Osteoblast (primary cell): ENCODE measurements around the gene PCDHGB5. TPM values are rescaled to one million over a fixed set of nuclear protein-coding genes. Genes with fewer than 3 reads are reported as not detected.
"Not testable (repeated sequence)": the region's sequence is repeated elsewhere in the genome, so short reads cannot be mapped to it uniquely, and the experiment has no call there.

Source experiments
- DNase-seq: peaks from one replicate; pipeline ENCODE4 v3.0.0; 2011; ENCODE audit warnings: low spot score, mixed read lengths; ENCODE audit not compliant: insufficient read length; ENCODE audit errors: missing footprints
- H2AFZ ChIP-seq: 2 replicates; pipeline ENCODE4 v1.6.0; 2011; ENCODE audit warnings: mild to moderate bottlenecking, low read length
- H3K27ac ChIP-seq: 2 replicates; pipeline ENCODE4 v1.5.1; 2011; ENCODE audit warnings: mild to moderate bottlenecking, low read depth, low read length, moderate library complexity
- H3K27me3 ChIP-seq: 2 replicates; pipeline ENCODE4 v1.6.0; 2012; ENCODE audit warnings: mild to moderate bottlenecking, control low read depth, inconsistent platforms, low read length, moderate library complexity; ENCODE audit not compliant: insufficient read depth
- H3K36me3 ChIP-seq: 2 replicates; pipeline ENCODE4 v1.5.1; 2011; ENCODE audit warnings: mild to moderate bottlenecking, low read length, control low read depth, moderate library complexity; ENCODE audit not compliant: insufficient read depth
- H3K4me1 ChIP-seq: 2 replicates; pipeline ENCODE4 v1.5.1; 2011; ENCODE audit warnings: mild to moderate bottlenecking, low read length, control low read depth, moderate library complexity; ENCODE audit not compliant: insufficient read depth
- H3K4me2 ChIP-seq: 2 replicates; pipeline ENCODE4 v1.6.0; 2011; ENCODE audit warnings: mild to moderate bottlenecking, low read length; ENCODE audit not compliant: insufficient read depth
- H3K4me3 ChIP-seq: fragments of 200-600 bp; sonication (generic); 3 replicates; pipeline ENCODE4 v1.5.1; 2012; ENCODE audit warnings: mild to moderate bottlenecking, low read length, inconsistent platforms; ENCODE audit not compliant: insufficient read depth
- H3K79me2 ChIP-seq: 2 replicates; pipeline ENCODE4 v1.6.0; 2012; ENCODE audit warnings: mild to moderate bottlenecking, low read length, control low read depth, inconsistent platforms; ENCODE audit not compliant: insufficient read depth
- H3K9me3 ChIP-seq: 2 replicates; pipeline ENCODE4 v1.5.1; 2011; ENCODE audit warnings: low read depth, low read length, control low read depth
- H4K20me1 ChIP-seq: 2 replicates; pipeline ENCODE4 v1.6.0; 2012; ENCODE audit warnings: mild to moderate bottlenecking, low read length, control low read depth; ENCODE audit not compliant: insufficient read depth
- total RNA-seq: library from RNA; depleted of rRNA; stranded (reverse); fragments of >200 nt; gene quantifications from 2 replicates; pipeline ENCODE4 v1.2.3, GENCODE V29; 2012
- TF ChIP-seq, protein P1 (sequence below): IDR thresholded peaks from 2 replicates; pipeline ENCODE4 v1.5.1; 2011; ENCODE audit warnings: mild to moderate bottlenecking, low read depth, low read length, moderate library complexity; ENCODE audit errors: extremely low read depth

PCDHGB5 gene
- total RNA-seq, 1 donor: 24.2 TPM

DNA sequence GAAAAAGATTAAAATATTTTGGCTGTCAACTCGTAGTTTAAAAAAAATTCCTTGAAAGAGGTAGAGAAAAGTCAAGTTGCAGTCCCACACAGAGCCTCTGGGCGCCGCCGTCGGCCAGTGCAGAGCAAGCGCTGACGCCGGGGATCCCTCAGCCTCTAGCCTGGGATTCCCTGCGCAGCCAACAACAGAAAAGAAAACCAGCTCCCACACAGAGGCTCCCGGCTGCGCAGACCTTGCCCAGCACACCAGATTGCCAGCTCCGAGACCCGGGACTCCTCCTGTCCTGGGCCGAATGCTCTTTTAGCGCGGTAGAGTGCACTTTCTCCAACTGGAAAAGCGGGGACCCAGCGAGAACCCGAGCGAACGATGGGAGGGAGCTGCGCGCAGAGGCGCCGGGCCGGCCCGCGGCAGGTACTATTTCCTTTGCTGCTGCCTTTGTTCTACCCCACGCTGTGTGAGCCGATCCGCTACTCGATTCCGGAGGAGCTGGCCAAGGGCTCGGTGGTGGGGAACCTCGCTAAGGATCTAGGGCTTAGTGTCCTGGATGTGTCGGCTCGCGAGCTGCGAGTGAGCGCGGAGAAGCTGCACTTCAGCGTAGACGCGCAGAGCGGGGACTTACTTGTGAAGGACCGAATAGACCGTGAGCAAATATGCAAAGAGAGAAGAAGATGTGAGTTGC, 19.9 kb downstream of the PCDHGB5 start, which contains the start of gene PCDHGB7:
Gene PCDHGB7, plus strand, starts transcription at position 184 of the 679 bp plus-strand sequence. Its CDS starts 183 bp downstream, at position 367.
- TF ChIP-seq, protein P1, sequence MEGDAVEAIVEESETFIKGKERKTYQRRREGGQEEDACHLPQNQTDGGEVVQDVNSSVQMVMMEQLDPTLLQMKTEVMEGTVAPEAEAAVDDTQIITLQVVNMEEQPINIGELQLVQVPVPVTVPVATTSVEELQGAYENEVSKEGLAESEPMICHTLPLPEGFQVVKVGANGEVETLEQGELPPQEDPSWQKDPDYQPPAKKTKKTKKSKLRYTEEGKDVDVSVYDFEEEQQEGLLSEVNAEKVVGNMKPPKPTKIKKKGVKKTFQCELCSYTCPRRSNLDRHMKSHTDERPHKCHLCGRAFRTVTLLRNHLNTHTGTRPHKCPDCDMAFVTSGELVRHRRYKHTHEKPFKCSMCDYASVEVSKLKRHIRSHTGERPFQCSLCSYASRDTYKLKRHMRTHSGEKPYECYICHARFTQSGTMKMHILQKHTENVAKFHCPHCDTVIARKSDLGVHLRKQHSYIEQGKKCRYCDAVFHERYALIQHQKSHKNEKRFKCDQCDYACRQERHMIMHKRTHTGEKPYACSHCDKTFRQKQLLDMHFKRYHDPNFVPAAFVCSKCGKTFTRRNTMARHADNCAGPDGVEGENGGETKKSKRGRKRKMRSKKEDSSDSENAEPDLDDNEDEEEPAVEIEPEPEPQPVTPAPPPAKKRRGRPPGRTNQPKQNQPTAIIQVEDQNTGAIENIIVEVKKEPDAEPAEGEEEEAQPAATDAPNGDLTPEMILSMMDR: peak; percentile 81
- not testable (repeated sequence) for H3K79me2 ChIP-seq, H3K27ac ChIP-seq, H3K36me3 ChIP-seq, H3K4me1 ChIP-seq, H3K27me3 ChIP-seq, H4K20me1 ChIP-seq
- Histone ChIP-seq H3K9me3 (peaks cover 11% of the 10 kb centered on the region), H2AFZ (peak within 1 kb of the TSS; percentile 45), H3K4me3 (peak within 1 kb of the TSS; percentile 70), H3K4me2 (peak within 1 kb of the TSS; percentile 75)
- peak; percentile 94 for DNase-seq

DNA sequence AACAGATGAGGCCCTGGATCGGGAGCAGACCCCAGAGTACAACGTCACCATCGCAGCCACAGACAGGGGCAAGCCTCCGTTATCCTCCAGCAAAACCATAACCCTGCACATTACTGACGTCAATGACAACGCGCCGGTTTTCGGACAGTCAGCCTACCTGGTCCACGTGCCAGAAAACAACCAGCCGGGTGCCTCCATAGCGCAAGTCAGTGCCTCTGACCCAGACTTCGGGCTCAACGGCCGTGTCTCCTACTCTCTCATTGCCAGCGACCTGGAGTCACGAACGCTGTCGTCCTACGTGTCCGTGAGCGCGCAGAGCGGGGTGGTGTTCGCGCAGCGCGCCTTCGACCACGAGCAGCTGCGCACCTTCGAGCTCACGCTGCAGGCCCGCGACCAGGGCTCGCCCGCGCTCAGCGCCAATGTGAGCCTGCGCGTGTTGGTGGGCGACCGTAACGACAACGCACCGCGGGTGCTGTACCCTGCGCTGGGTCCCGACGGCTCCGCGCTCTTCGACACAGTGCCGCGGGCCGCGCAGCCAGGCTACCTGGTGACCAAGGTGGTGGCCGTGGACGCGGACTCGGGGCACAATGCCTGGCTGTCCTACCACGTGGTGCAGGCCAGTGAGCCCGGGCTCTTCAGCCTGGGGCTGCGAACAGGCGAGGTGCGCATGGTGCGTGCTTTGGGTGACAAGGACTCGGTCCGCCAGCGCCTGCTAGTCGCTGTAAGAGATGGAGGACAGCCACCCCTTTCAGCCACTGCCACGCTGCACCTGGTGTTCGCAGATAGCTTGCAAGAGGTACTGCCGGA, 21.5 kb downstream of the PCDHGB5 start:
- H2AFZ ChIP-seq: no peak overlapping the region
- peaks cover 11% of the 10 kb centered on the region for H3K79me2 ChIP-seq
- peak overlapping the region; percentile 14 for H3K4me3 ChIP-seq
- peaks cover 8% of the 10 kb centered on the region for H3K4me1 ChIP-seq
- H3K9me3 ChIP-seq: peaks cover 15% of the 10 kb centered on the region
- H4K20me1 ChIP-seq: no peaks in the 10 kb centered on the region
- H3K4me2 ChIP-seq: no peak overlapping the region
- H3K27me3 ChIP-seq: no peaks in the 10 kb centered on the region
- no peak for DNase-seq
- no peak overlapping the region for H3K27ac ChIP-seq
- no peaks in the 10 kb centered on the region for H3K36me3 ChIP-seq
- TF ChIP-seq, protein P1: no peak

DNA sequence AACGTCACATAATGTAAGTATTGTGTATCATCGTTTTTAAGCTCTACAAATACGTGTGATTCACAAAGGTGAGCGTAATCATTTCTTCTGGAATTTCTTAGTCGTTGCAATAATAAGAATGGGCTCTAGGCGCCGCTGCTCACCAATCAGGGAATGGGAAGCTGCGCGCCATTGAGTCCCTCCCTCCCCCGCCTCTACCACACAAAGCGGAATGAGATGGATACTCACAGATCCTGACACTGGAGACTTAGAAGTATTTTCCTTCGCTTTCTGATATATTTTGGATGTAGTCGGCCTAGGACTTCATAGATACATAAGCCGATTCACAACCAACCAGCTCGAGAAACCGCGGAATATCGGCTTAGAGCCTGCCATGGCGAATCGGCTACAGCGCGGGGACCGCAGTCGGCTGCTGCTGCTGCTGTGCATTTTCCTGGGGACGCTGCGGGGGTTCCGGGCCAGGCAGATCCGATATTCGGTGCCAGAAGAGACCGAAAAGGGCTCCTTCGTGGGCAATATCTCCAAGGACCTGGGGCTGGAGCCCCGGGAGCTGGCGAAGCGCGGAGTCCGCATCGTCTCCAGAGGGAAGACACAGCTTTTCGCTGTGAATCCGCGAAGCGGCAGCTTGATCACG, 23.2 kb downstream of the PCDHGB5 start, which contains the start of gene PCDHGA11:
Gene PCDHGA11, plus strand, starts transcription at position 197 of the 634 bp plus-strand sequence. Its CDS starts 177 bp downstream, at position 374.
- no peaks in the 10 kb centered on the region for H3K27me3 ChIP-seq
- peak within 1 kb of the TSS; percentile 83 for H3K4me2 ChIP-seq

More for the DNA sequence above, 23.2 kb downstream of the PCDHGB5 start, which contains the start of gene PCDHGA11:
- H3K79me2 ChIP-seq: peaks cover 11% of the 10 kb centered on the region
- peaks cover 8% of the 10 kb centered on the region for H3K4me1 ChIP-seq
- H3K27ac ChIP-seq: peak within 1 kb of the TSS; percentile 36
- TF ChIP-seq, protein P1: peak; percentile 78
- peak within 1 kb of the TSS; percentile 80 for H2AFZ ChIP-seq
- peak within 1 kb of the TSS; percentile 79 for H3K4me3 ChIP-seq
- H3K36me3 ChIP-seq: no peaks in the 10 kb centered on the region
- no peaks in the 10 kb centered on the region for H4K20me1 ChIP-seq
- peaks cover 15% of the 10 kb centered on the region for H3K9me3 ChIP-seq
- DNase-seq: peak; percentile 95
